A549 treated with dexamethasone at 1 μM for 4 hours (cell line): Measurements from ENCODE around the gene NRIP2. TPM values are rescaled to one million over a fixed set of nuclear protein-coding genes. Genes with fewer than 3 reads are reported as not detected.

ENCODE experiments used
- total RNA-seq: library from RNA; stranded (reverse); fragments of 200-300 nt; extraction: Qiagen RNA extraction; gene quantifications from 5 replicates; pipeline ENCODE4 v1.2.3, GENCODE V29; 2022

The NRIP2 gene
- total RNA-seq = not detected in 5 replicates

GRCh38 chr12:2834581-2835491 is at the start of gene NRIP2:
TSS of gene NRIP2 (minus strand) at chr12:2835035. CDS start at chr12:2834983, 52 bp downstream.

GRCh38 chr12:2877047-2877952 is 42.5 kb upstream of the NRIP2 start, which contains the start of the genes FOXM1 and RHNO1:
TSS of gene FOXM1 (minus strand) at chr12:2877174. CDS start at chr12:2874478, 2,696 bp downstream.
TSS of gene RHNO1 (plus strand) at chr12:2877223. CDS start at chr12:2885367, 8,144 bp downstream.

GRCh38 chr12:2857021-2857431 is 22.2 kb upstream of the NRIP2 start, which contains the start of gene TEX52:
TSS of gene TEX52 (minus strand) at chr12:2857039. CDS start at chr12:2857026, 13 bp downstream.

GRCh38 chr12:2812290-2813213 is 22.3 kb downstream of the NRIP2 start, which contains the start of gene ITFG2:
TSS of gene ITFG2 (plus strand) at chr12:2812668. CDS start at chr12:2812761, 93 bp downstream.

GRCh38 chr12:2794736-2795289 is 40.0 kb downstream of the NRIP2 start, which contains the start of gene FKBP4:
TSS of gene FKBP4 (plus strand) at chr12:2794970. CDS start at chr12:2795140, 170 bp downstream.

Other genes starting within 250 kb of the NRIP2 start
- gene FKBP4, start 40.1 kb downstream of the NRIP2 start, total RNA-seq = 86.0 to 104 TPM (median 100 TPM) in 5 replicates
- 11.6 to 19.2 TPM (median 15.4 TPM) in 5 replicates for gene ITFG2, start 22.4 kb downstream of the NRIP2 start, total RNA-seq
- gene TEX52, start 22.0 kb upstream of the NRIP2 start, total RNA-seq = not detected in 5 replicates
- gene FOXM1, start 42.1 kb upstream of the NRIP2 start, total RNA-seq = 80.9 to 104 TPM (median 102 TPM) in 5 replicates
- gene RHNO1, start 42.2 kb upstream of the NRIP2 start, total RNA-seq = 43.8 to 55.9 TPM (median 50.3 TPM) in 5 replicates
- gene TULP3, start 55.9 kb upstream of the NRIP2 start, total RNA-seq = 18.0 to 21.7 TPM (median 20.7 TPM) in 5 replicates
- 40.2 to 50.7 TPM (median 46.1 TPM) in 5 replicates for gene TEAD4, start 124.4 kb upstream of the NRIP2 start, total RNA-seq
- gene TSPAN9, start 242.3 kb upstream of the NRIP2 start, total RNA-seq = 38.5 to 66.9 TPM (median 58.6 TPM) in 5 replicates